Liver (tissue), 9 donors: ENCODE results near the gene HHIPL1. TPM values are rescaled to one million over a fixed set of nuclear protein-coding genes. Genes with fewer than 3 reads are reported as not detected.

Experiments used
- DNase-seq: peaks from one replicate; pipeline ENCODE4 v3.0.0-alpha.2; 2017; ENCODE audit warnings: low spot score
- H3K27ac ChIP-seq, 2 donors: one replicate each; pipeline ENCODE4 v1.7.0; 2013; ENCODE audit warnings: inconsistent platforms in 2 of 2, low read length in 2 of 2, control low read depth in 1 of 2, low read depth in 1 of 2, mild to moderate bottlenecking in 1 of 2
- H3K27me3 ChIP-seq, 4 donors: one replicate each; pipeline versions ENCODE4 v1.6.1 to v1.7.0; 2013; ENCODE audit warnings: low read length in 3 of 4, inconsistent platforms in 1 of 4, mild to moderate bottlenecking in 1 of 4, moderate library complexity in 1 of 4; ENCODE audit not compliant: control insufficient read depth in 4 of 4, insufficient read depth in 4 of 4
- H3K36me3 ChIP-seq, 4 donors: one replicate each; pipeline versions ENCODE4 v1.6.1 to v1.7.0; 2013; ENCODE audit warnings: low read length in 3 of 4, mild to moderate bottlenecking in 3 of 4, low read depth in 1 of 4, moderate library complexity in 1 of 4; ENCODE audit not compliant: control insufficient read depth in 4 of 4, insufficient read depth in 3 of 4
- H3K4me1 ChIP-seq, 4 donors: one replicate each; pipeline versions ENCODE4 v1.6.1 to v1.7.0; 2013; ENCODE audit warnings: low read length in 3 of 4, mild to moderate bottlenecking in 3 of 4, moderate library complexity in 1 of 4; ENCODE audit not compliant: control insufficient read depth in 4 of 4, insufficient read depth in 4 of 4
- H3K4me3 ChIP-seq, 3 donors: one replicate each; pipeline versions ENCODE4 v1.6.1 to v1.7.0; 2013; ENCODE audit warnings: low read length in 3 of 3, control low read depth in 1 of 3, low read depth in 1 of 3, mild to moderate bottlenecking in 1 of 3
- H3K9ac ChIP-seq, 2 donors: one replicate each; pipeline ENCODE4 v1.7.0; 2013; ENCODE audit warnings: low read length in 2 of 2, mild to moderate bottlenecking in 2 of 2, moderate library complexity in 2 of 2, control low read depth in 1 of 2, low read depth in 1 of 2
- H3K9me3 ChIP-seq, 4 donors: one replicate each; pipeline versions ENCODE4 v1.6.1 to v1.7.0; 2013; ENCODE audit warnings: low read length in 3 of 4; ENCODE audit not compliant: control insufficient read depth in 4 of 4
- ATF3 ChIP-seq: IDR thresholded peaks from 2 replicates; pipeline ENCODE4 v1.6.1; 2016; ENCODE audit warnings: antibody characterized with exemption
- CTCF ChIP-seq: fragments of 150-350 bp; IDR thresholded peaks from 2 replicates; pipeline ENCODE4 v1.5.1; 2017; ENCODE audit warnings: improper control_type of control experiment, low read depth, low read length; ENCODE audit not compliant: missing input control
- EGR1 ChIP-seq, 2 donors: IDR thresholded peaks; 2 replicates each; pipeline ENCODE4 v1.6.1; 2016 to 2018; ENCODE audit warnings: antibody characterized with exemption in 2 of 2, low read depth in 2 of 2
- FOXA1 ChIP-seq: IDR thresholded peaks from 2 replicates; pipeline ENCODE4 v1.6.1; 2016; ENCODE audit warnings: antibody characterized with exemption
- FOXA2 ChIP-seq: IDR thresholded peaks from 2 replicates; pipeline ENCODE4 v1.6.1; 2016; ENCODE audit warnings: antibody characterized with exemption
- GABPA ChIP-seq, 2 donors: IDR thresholded peaks in 1 of 2; conservative IDR thresholded peaks in 1 of 2; 2 replicates each; pipeline ENCODE4 v1.6.1; 2016; ENCODE audit warnings: antibody characterized with exemption in 2 of 2, mild to moderate bottlenecking in 1 of 2, moderate library complexity in 1 of 2
- HNF4G ChIP-seq: IDR thresholded peaks from 2 replicates; pipeline ENCODE4 v1.6.1; 2016; ENCODE audit warnings: antibody characterized with exemption
- JUND ChIP-seq, 2 donors: IDR thresholded peaks; 2 replicates each; pipeline ENCODE4 v1.6.1; 2016; ENCODE audit warnings: antibody characterized with exemption in 2 of 2
- NR2F2 ChIP-seq: IDR thresholded peaks from 2 replicates; pipeline ENCODE4 v1.6.1; 2016; ENCODE audit warnings: antibody characterized with exemption
- RAD21 ChIP-seq, 2 donors: IDR thresholded peaks; 2 replicates each; pipeline ENCODE4 v1.6.1; 2016; ENCODE audit warnings: antibody characterized with exemption in 2 of 2, mild to moderate bottlenecking in 2 of 2
- REST ChIP-seq: IDR thresholded peaks from 2 replicates; pipeline ENCODE4 v1.6.1; 2016; ENCODE audit warnings: antibody characterized with exemption, mild to moderate bottlenecking
- RXRA ChIP-seq, 2 donors: IDR thresholded peaks; 2 replicates each; pipeline ENCODE4 v1.6.1; 2017 to 2018; ENCODE audit warnings: antibody characterized with exemption in 2 of 2, mild to moderate bottlenecking in 1 of 2
- SP1 ChIP-seq: IDR thresholded peaks from 2 replicates; pipeline ENCODE4 v1.6.1; 2018; ENCODE audit warnings: antibody characterized with exemption, mild to moderate bottlenecking
- TAF1 ChIP-seq: conservative IDR thresholded peaks from 2 replicates; pipeline ENCODE4 v1.6.1; 2016; ENCODE audit warnings: antibody characterized with exemption, mild to moderate bottlenecking
- ZBTB33 ChIP-seq: IDR thresholded peaks from 2 replicates; pipeline ENCODE4 v1.6.1; 2016; ENCODE audit warnings: antibody characterized with exemption
- WGBS: extraction: QIAGEN DNeasy Blood & Tissue Kit; methylation state at CpG from one replicate; pipeline ENCODE4 v1.1.7; 2013; 5-methylcytosine and 5-hydroxymethylcytosine counted together
- polyA plus RNA-seq, 2 donors: library from polyadenylated mRNA; stranded (reverse) in 1 of 2; unstranded in 1 of 2; fragments of 200-250 nt in 1 of 2; fragments of >200 nt in 1 of 2; fragmentation: Nextera tagmentation in 1 of 2; extraction: Ambion mirVana in 1 of 2; gene quantifications; one replicate each; pipeline versions ENCODE4 v1.2.1 to v1.2.3, GENCODE V29; 2013 to 2015
- total RNA-seq, 2 donors: library from RNA; depleted of rRNA; stranded (reverse); fragments of >200 nt; gene quantifications; one replicate each; pipeline ENCODE4 v1.2.3, GENCODE V29; 2014
- donor health status: healthy.
- donor health status: healthy.
- donor health status: healthy.
- donor health status: healthy.
- donor health status: healthy.

The HHIPL1 gene
- total and polyA plus RNA-seq, 4 donors = 0.96 to 1.7 (median 1.0) TPM

- Histone ChIP-seq H3K4me1 (no peaks in the 10 kb centered on the region), H3K9me3 (no peaks in the 10 kb centered on the region), H3K9ac (no peak overlapping the region), H3K36me3 (no peaks in the 10 kb centered on the region), H3K27ac (no peak overlapping the region), H3K4me3 (no peak overlapping the region), H3K27me3 (no peaks in the 10 kb centered on the region)
- TF ChIP-seq CTCF (no peak), GABPA (IDR thresholded peaks at IDR 0.05 in 1 of 2, conservative IDR thresholded peaks at IDR 0.05 in 1 of 2) (no peak), TAF1 (no peak), SP1 (no peak), JUND (IDR thresholded peaks at IDR 0.05) (no peak), NR2F2 (no peak), RXRA (IDR thresholded peaks at IDR 0.05) (no peak), FOXA2 (no peak), RAD21 (IDR thresholded peaks at IDR 0.05) (no peak), EGR1 (IDR thresholded peaks at IDR 0.05; ENCODE audit: low read depth in 2 of 2) (no peak), FOXA1 (no peak), ATF3 (no peak), HNF4G (no peak), REST (no peak)
- no peak for DNase-seq
- 71% methylated on average over 7 of the region's 7 CpGs for WGBS
Observed at GRCh38 chr14:99615497-99616157, 29.3 kb upstream of the HHIPL1 start.

- no peak for DNase-seq
- H3K9ac ChIP-seq = no peak overlapping the region
- H3K27me3 ChIP-seq = no peaks in the 10 kb centered on the region
- no peak overlapping the region for H3K27ac ChIP-seq
- H3K9me3 ChIP-seq = no peaks in the 10 kb centered on the region
- WGBS = 82% methylated on average over 16 of the region's 16 CpGs
- H3K4me1 ChIP-seq = no peaks in the 10 kb centered on the region
- no peak overlapping the region for H3K4me3 ChIP-seq
- H3K36me3 ChIP-seq = no peaks in the 10 kb centered on the region
- TF ChIP-seq REST (no peak), CTCF (no peak), NR2F2 (no peak), RXRA (IDR thresholded peaks at IDR 0.05) (no peak), ZBTB33 (no peak), TAF1 (no peak), FOXA2 (no peak)
Observed at GRCh38 chr14:99616832-99617800, 27.8 kb upstream of the HHIPL1 start.
